Brain microvascular endothelial cell (primary cell): Measurements from ENCODE around the gene TTC9C.
A peak's percentile ranks its signal among the peaks of the same experiment; 100 is the strongest.

ENCODE experiments used
- DNase-seq: peaks from one replicate; pipeline ENCODE4 v3.0.0-alpha.2; 2020
- H3K27ac ChIP-seq: fragments of 250-450 bp; sonication (Bioruptor Pico); 2 replicates; pipeline ENCODE4 v1.5.1; 2020; ENCODE audit warnings: mild to moderate bottlenecking, moderate library complexity
- H3K27me3 ChIP-seq: fragments of 250-450 bp; sonication (Bioruptor Pico); replicated peaks from 2 replicates; pipeline ENCODE4 v1.5.1; 2020; ENCODE audit warnings: mild to moderate bottlenecking
- H3K36me3 ChIP-seq: fragments of 250-450 bp; sonication (Bioruptor Pico); replicated peaks from 2 replicates; pipeline ENCODE4 v1.5.1; 2020; ENCODE audit warnings: mild to moderate bottlenecking
- H3K4me3 ChIP-seq: 2 replicates; pipeline ENCODE4 v1.5.1; 2011; ENCODE audit warnings: low read depth, mild to moderate bottlenecking, control low read depth, low read length, moderate library complexity
- CTCF ChIP-seq: IDR thresholded peaks from 2 replicates; pipeline ENCODE4 v1.5.1; 2011; ENCODE audit warnings: low read depth, mild to moderate bottlenecking, moderate library complexity, low read length, control low read depth, inconsistent platforms; ENCODE audit errors: missing control alignments
- in situ Hi-C: cut with HindIII; loops from 2 replicates; pipeline ENCODE4 v1.10.0; 2017; ENCODE audit warnings: low sequenced_read_pairs, low pct_ligation_motif_present

Gene TTC9C

GRCh38 chr11:62728171-62728988 lies at the start of gene TTC9C:
Gene TTC9C, plus strand, starts transcription at chr11:62728486. Its CDS starts 363 bp downstream, at chr11:62728849.
- no peak for TF ChIP-seq CTCF
- in situ Hi-C loops: no loop called here
- Histone ChIP-seq H3K4me3 (peak within 1 kb of the TSS; percentile 93), H3K27me3 (no peaks in the 10 kb centered on the region), H3K36me3 (peaks cover 17% of the 10 kb centered on the region), H3K27ac (peak within 1 kb of the TSS; percentile 95)
- DNase-seq: peak; percentile 87

GRCh38 chr11:62678770-62679696 lies 49.3 kb upstream of the TTC9C start, which contains the start of gene UBXN1:
Gene UBXN1, minus strand, starts transcription at chr11:62679073. Its CDS starts 150 bp downstream, at chr11:62678923.
- in situ Hi-C loops: no loop called here
- H3K4me3 ChIP-seq: peak within 1 kb of the TSS; percentile 95
- TF ChIP-seq CTCF: no peak
- no peaks in the 10 kb centered on the region for H3K27me3 ChIP-seq
- H3K36me3 ChIP-seq: peaks cover 12% of the 10 kb centered on the region
- peak within 1 kb of the TSS; percentile 71 for H3K27ac ChIP-seq
- DNase-seq: peak; percentile 87

GRCh38 chr11:62680825-62681240 lies 47.5 kb upstream of the TTC9C start:
- DNase-seq: peak; percentile 62
- Histone ChIP-seq H3K36me3 (peaks cover 10% of the 10 kb centered on the region), H3K27me3 (no peaks in the 10 kb centered on the region), H3K4me3 (no peak overlapping the region), H3K27ac (no peak overlapping the region)
- in situ Hi-C loops: no loop called here
- peak; percentile 71 for TF ChIP-seq CTCF

DNA sequence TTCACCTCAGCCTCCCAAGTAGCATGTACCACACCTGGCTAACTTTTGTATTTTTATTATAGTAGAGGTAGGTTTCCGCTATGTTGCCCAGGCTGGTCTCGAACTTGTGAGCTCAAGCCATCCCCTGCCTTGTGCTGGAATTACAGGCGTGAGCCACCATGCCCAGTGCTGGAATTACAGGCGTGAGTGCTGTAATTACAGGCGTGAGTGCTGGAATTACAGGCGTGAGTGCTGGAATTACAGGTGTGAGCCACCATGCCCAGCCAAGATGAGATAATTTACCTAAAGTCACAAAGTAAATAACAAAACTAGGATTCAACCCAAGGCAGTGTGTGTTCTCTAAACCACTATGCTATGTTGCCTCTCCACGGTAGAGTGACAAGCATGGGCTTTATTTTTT lies 45.8 kb upstream of the TTC9C start:
- TF ChIP-seq CTCF: no peak
- H3K4me3 ChIP-seq: no peak overlapping the region
- in situ Hi-C loops: no loop called here
- no peaks in the 10 kb centered on the region for H3K36me3 ChIP-seq
- no peaks in the 10 kb centered on the region for H3K27me3 ChIP-seq
- no peak overlapping the region for H3K27ac ChIP-seq
- DNase-seq: no peak

DNA sequence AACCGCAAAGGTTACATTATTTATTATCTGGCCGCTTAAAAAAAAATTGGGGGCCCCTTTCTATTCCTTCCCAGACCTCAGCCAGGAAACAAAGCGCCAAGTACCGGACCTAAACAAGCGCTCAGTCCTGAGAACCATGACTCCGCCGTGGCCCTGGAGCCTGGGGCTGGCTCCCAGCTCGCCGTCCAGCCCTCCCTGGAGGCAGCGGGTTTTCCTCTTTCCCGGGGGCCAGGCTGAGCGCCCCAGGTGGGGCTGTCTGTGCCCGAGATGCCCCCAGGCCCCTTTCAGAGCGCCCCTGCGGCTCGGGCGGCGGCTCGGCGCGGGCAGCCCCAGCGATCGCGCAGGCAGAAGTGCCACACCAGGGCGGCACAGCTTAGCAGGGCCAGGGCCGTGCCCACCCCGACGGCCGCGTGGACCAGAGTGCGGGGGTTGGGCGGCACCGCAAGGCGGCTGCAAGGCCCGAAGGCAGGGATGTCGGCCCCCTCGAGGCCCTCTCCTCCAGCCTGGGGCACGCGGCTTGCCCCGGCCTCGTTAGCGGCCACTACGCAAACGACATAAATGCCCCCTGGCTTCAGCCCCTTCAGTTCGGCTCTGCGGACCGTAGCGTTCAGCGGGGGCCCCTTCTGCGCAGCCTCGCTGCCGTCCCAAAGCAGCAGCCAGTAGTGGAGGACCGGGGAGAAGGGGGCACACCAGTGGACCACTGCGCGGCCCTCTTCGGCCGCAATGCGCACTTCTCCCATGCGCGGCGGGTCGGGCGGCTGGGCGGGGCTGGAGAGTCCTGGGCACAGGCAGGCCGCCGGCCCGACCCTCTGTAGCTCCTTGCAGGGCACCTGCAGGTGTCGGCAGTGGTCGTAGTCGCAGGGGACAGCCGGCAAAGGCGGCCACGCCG lies 40.5 kb upstream of the TTC9C start:
- no peak for TF ChIP-seq CTCF
- H3K27me3 ChIP-seq: no peaks in the 10 kb centered on the region
- in situ Hi-C loops: no loop called here
- peaks cover 21% of the 10 kb centered on the region for H3K36me3 ChIP-seq
- peak overlapping the region; percentile 22 for H3K4me3 ChIP-seq
- no peak overlapping the region for H3K27ac ChIP-seq
- DNase-seq: no peak
